HCT116 (cell line): ENCODE data around the gene ACY1. TPM values are rescaled to one million over a fixed set of nuclear protein-coding genes. Genes with fewer than 3 reads are reported as not detected.

Experiments used
- ATAC-seq: fragments of 200-7000 bp; cut with Tn5 transposase; 2 replicates; pipeline ENCODE4 v1.9.1; 2020; ENCODE audit warnings: mild to moderate bottlenecking, moderate library complexity
- BruUV-seq: library from RNA; stranded (reverse); fragments of 400-500 nt; replicated peaks from 2 replicates; lab custom pipeline; 2021; lab: Mats Ljungman, UMichigan
- CTCF ChIA-PET: fragments of 300-600 bp; sonication (Branson Sonifier 250); formaldehyde crosslinking; loops from one replicate; lab custom pipeline; 2021; ENCODE audit warnings: antibody characterized with exemption; lab: Charles Lee
- POLR2A ChIA-PET: fragments of 300-600, 350-600 bp; sonication (Branson Sonifier 250); formaldehyde crosslinking; loops from one replicate; lab custom pipeline; 2021; ENCODE audit warnings: antibody characterized with exemption; lab: Charles Lee
- RAD21 ChIA-PET, 2 experiments: fragments of 300-600 bp; sonication (Branson Sonifier 250); formaldehyde crosslinking; loops; one replicate each; lab custom pipeline; 2023; ENCODE audit warnings: low total read pairs in 2 of 2; ENCODE audit not compliant: uncharacterized antibody in 2 of 2, unreplicated experiment in 2 of 2, low non-redundant PET in 1 of 2; lab: Charles Lee
- DNase-seq: peaks from one replicate; pipeline ENCODE4 v3.0.0-alpha.2; 2010; ENCODE audit warnings: low read depth, low spot score
- H2AFZ ChIP-seq: fragments of 200-600 bp; shearing (Covaris generic), sonication (generic); 2 replicates; pipeline ENCODE4 v1.6.1; 2017; ENCODE audit warnings: low read depth, mixed run types, mixed read lengths, antibody characterized with exemption, low read length; ENCODE audit not compliant: poor library complexity, severe bottlenecking
- H3K27ac ChIP-seq: 2 replicates; pipeline ENCODE4 v1.5.1; 2012; ENCODE audit warnings: low read depth, low read length
- H3K27me3 ChIP-seq: fragments of 200-600 bp; sonication (generic); 2 replicates; pipeline ENCODE4 v1.6.1; 2016; ENCODE audit warnings: mixed run types, low read length, mixed read lengths; ENCODE audit not compliant: insufficient read depth
- H3K36me3 ChIP-seq, 2 experiments: fragments of 200-500 bp in 1 of 2; fragments of 200-600 bp in 1 of 2; sonication (Bioruptor generic) in 1 of 2; sonication (generic) in 1 of 2; 2 replicates each; pipeline versions ENCODE4 v1.5.1 to v1.6.1; 2014 to 2016; ENCODE audit warnings: low read length in 2 of 2, inconsistent platforms in 1 of 2, mixed read lengths in 1 of 2, mixed run types in 1 of 2; ENCODE audit not compliant: insufficient read depth in 2 of 2, control insufficient read depth in 1 of 2
- H3K4me1 ChIP-seq, 2 experiments: fragments of 200-600 bp in 1 of 2; sonication (generic) in 1 of 2; 2 replicates each; pipeline versions ENCODE4 v1.5.1 to v1.6.1; 2012 to 2017; ENCODE audit warnings: low read length in 2 of 2, inconsistent platforms in 1 of 2, mild to moderate bottlenecking in 1 of 2, mixed read lengths in 1 of 2, mixed run types in 1 of 2, moderate library complexity in 1 of 2; ENCODE audit not compliant: insufficient read depth in 2 of 2, control insufficient read depth in 1 of 2
- H3K4me2 ChIP-seq: fragments of 200-600 bp; sonication (generic); 2 replicates; pipeline ENCODE4 v1.6.1; 2017; ENCODE audit warnings: mixed run types, low read length, mixed read lengths
- H3K4me3 ChIP-seq, 2 experiments: fragments of 200-600 bp in 1 of 2; sonication (generic) in 1 of 2; replicated peaks in 1 of 2; 2 replicates each; pipeline ENCODE4 v1.5.1; 2011 to 2016; ENCODE audit warnings: low read length in 2 of 2, control low read depth in 1 of 2, low read depth in 1 of 2, mild to moderate bottlenecking in 1 of 2, mixed read lengths in 1 of 2, mixed run types in 1 of 2
- H3K79me2 ChIP-seq: fragments of 200-600 bp; sonication (generic); 2 replicates; pipeline ENCODE4 v1.6.1; 2017; ENCODE audit warnings: mild to moderate bottlenecking, mixed run types, low read length, moderate library complexity, mixed read lengths; ENCODE audit not compliant: insufficient read depth
- H3K9ac ChIP-seq: fragments of 200-600 bp; sonication (generic); 2 replicates; pipeline ENCODE4 v1.6.1; 2016; ENCODE audit warnings: low read length, mixed read lengths
- H3K9me2 ChIP-seq: fragments of 200-600 bp; sonication (generic), shearing (Covaris generic); 2 replicates; pipeline ENCODE4 v1.6.1; 2017; ENCODE audit warnings: mixed run types, mild to moderate bottlenecking, moderate library complexity; ENCODE audit not compliant: insufficient read depth
- H3K9me3 ChIP-seq, 2 experiments: fragments of 200-500 bp in 1 of 2; fragments of 200-600 bp in 1 of 2; sonication (Bioruptor generic) in 1 of 2; sonication (generic) in 1 of 2; 2 replicates each; pipeline ENCODE4 v1.6.1; 2014 to 2017; ENCODE audit warnings: low read length in 2 of 2, mixed read lengths in 2 of 2, inconsistent platforms in 1 of 2, low read depth in 1 of 2, mild to moderate bottlenecking in 1 of 2, mixed run types in 1 of 2, moderate library complexity in 1 of 2; ENCODE audit not compliant: control insufficient read depth in 1 of 2, insufficient read depth in 1 of 2
- H4K20me1 ChIP-seq: fragments of 200-600 bp; sonication (generic), shearing (Covaris generic); 2 replicates; pipeline ENCODE4 v1.6.1; 2017; ENCODE audit warnings: mixed run types, mild to moderate bottlenecking, moderate library complexity; ENCODE audit not compliant: insufficient read depth
- CEBPB ChIP-seq: IDR thresholded peaks from 2 replicates; pipeline ENCODE4 v1.6.1; 2012; ENCODE audit warnings: low read depth
- EGR1 ChIP-seq: IDR thresholded peaks from 2 replicates; pipeline ENCODE4 v1.6.1; 2012; ENCODE audit warnings: low read depth
- FOSL1 ChIP-seq: IDR thresholded peaks from 2 replicates; pipeline ENCODE4 v1.6.1; 2012; ENCODE audit warnings: low read depth
- POLR2A ChIP-seq: IDR thresholded peaks from 2 replicates; pipeline ENCODE4 v1.7.0; 2011; ENCODE audit warnings: borderline replicate concordance; ENCODE audit not compliant: insufficient read depth, insufficient read length; ENCODE audit errors: extremely low read depth
- POLR2AphosphoS5 ChIP-seq: IDR thresholded peaks from 2 replicates; pipeline ENCODE4 v1.6.1; 2011; ENCODE audit warnings: mild to moderate bottlenecking, low read depth, low read length, moderate library complexity
- TCF7L2 ChIP-seq: IDR thresholded peaks from 2 replicates; pipeline ENCODE4 v1.7.0; 2011; ENCODE audit warnings: borderline replicate concordance, inconsistent platforms; ENCODE audit not compliant: insufficient read depth, insufficient read length; ENCODE audit errors: extremely low read depth
- ZFX ChIP-seq: fragments of 450-650 bp; IDR thresholded peaks from 2 replicates; pipeline ENCODE4 v1.6.1; 2017
- ZNF274 ChIP-seq: fragments of 200-500 bp; sonication (Bioruptor generic); IDR thresholded peaks from 2 replicates; pipeline ENCODE4 v1.6.1; 2014; ENCODE audit warnings: mild to moderate bottlenecking, low read depth, low read length, inconsistent platforms
- intact Hi-C: fragments of 100-400 bp; cut with micrococcal nuclease; formaldehyde crosslinking; loops from 2 replicates; pipeline ENCODE4 v1.10.0; 2022
- total RNA-seq: library from RNA; stranded (reverse); gene quantifications from one replicate; pipeline ENCODE4 v1.2.1, GENCODE V29; 2021; ENCODE audit not compliant: unreplicated experiment
- TF ChIP-seq, protein P1 (sequence below): IDR thresholded peaks from 2 replicates; pipeline ENCODE4 v1.6.1; 2012

ACY1 gene
- total RNA-seq, 1 experiment from 2014 or later: 73.2 TPM

DNA sequence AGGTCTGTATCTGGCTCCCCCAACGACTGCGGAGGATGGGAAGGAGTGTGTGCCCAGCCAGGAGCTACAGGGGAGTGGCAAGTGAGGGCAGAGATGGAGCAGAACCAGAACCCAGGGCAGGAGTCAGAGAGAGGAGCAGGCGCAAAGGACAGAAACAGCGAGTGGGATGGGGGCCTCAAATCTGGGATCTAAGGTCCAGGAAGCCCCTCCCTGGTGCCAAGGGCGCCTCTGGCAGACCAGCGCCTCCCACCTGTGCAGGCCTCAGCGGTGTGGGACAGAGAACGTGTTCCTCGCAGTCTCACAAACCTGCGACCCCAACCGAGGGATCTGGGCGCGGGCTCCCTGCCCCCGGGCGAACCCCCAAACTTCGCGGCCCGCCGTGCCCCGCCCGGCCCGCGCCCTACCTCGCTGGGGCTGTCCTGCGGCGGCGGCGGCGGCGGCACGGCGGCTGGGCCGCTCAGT lies 16.4 kb upstream of the ACY1 start:
- ATAC-seq: peak; percentile 46
- peak overlapping the region; percentile 81 for H3K27ac ChIP-seq
- 0 out of 2 replicates have a peak, but pooled peaks cover 4% of the 10 kb centered on the region for H4K20me1 ChIP-seq
- TF ChIP-seq, protein P1, sequence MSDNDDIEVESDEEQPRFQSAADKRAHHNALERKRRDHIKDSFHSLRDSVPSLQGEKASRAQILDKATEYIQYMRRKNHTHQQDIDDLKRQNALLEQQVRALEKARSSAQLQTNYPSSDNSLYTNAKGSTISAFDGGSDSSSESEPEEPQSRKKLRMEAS: no peak
- TF ChIP-seq ZNF274: no peak
- no peak for TF ChIP-seq POLR2A
- TF ChIP-seq ZFX: peak; percentile 46; the same call in 1 of the 2 replicates
- no peak for TF ChIP-seq EGR1
- TF ChIP-seq CEBPB: no peak
- TF ChIP-seq, all 23 proteins: peak for 1
- Histone ChIP-seq H3K9ac (peak overlapping the region; percentile 74), H3K4me3 (peak overlapping the region; percentile 61 to 67), H3K79me2 (peaks cover 28% of the 10 kb centered on the region), H3K4me1 (peaks cover 23 to 52% of the 10 kb centered on the region in 2 experiments), H3K9me2 (no peaks in the 10 kb centered on the region), H2AFZ (no peak overlapping the region), H3K27me3 (no peaks in the 10 kb centered on the region), H3K9me3 (no peaks in the 10 kb centered on the region), H3K36me3 (peaks cover 5 to 18% of the 10 kb centered on the region in 2 experiments; a peak in 2 of 4 replicates), H3K4me2 (peak overlapping the region; percentile 90)
- DNase-seq: no peak
- ChIA-PET CTCF (interaction anchor here (0.6 to 1.7 kb wide), 3 partner anchors 8 to 25 kb away, joined by 4 to 6 read pairs (median 5); partner anchors contain the start of genes ABHD14A, PARP3 and RRP9), POLR2A (interaction anchor here (1.2 kb wide), 1 partner anchor 24 kb away, joined by 4 read pairs; no protein-coding TSS in a partner anchor), RAD21 (no interaction called here)
- BruUV-seq: no TSS peak
- intact Hi-C loops: no loop called here

DNA sequence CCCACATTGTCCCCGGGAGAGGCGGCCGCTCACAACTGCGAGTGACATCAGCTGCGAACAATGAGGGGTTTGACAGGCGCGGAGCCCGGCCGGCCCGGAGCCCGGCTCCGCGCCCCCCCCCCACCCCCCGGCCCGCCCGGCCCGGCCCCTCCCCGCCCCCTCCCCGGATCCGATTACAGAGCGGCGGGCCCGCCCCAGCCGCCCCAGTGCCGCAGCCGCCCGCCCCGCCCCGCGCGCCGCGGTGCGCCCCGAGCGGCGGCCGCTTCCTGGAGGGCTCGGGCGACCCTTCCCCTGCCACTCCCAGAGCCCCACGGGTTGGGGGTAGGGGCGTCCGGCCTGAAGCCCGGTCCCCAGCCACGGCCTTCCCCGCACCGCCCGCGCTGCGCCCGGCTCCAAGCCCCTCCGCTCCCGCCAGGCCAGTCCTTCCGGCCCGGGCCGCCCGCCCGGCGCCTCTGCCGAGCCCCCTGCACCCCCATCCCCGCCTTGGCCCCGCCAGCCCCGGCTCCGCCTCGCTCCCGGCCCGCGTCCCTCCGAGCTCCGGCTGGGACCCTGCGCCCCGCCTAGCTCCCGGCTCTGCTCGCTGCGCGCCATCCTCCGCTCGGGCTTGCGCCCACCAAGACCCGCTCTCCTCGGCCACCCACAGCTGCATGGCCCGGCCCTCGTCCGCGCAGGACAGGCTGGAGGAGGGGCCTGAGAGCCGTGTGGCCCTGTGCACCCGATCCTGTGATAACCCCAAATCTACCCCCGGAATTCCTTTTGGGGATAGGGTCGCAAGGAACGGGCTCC lies 15.8 kb upstream of the ACY1 start, which contains the start of gene PCBP4:
PCBP4 (minus strand) TSS at position 71 of the 786 bp plus-strand sequence. CDS start 6,214 bp downstream, outside the sequence.
- ATAC-seq (peak; percentile 74), DNase-seq (no peak)
- intact Hi-C loops: no loop called here
- Histone ChIP-seq H2AFZ (no peak within 1 kb of the TSS), H3K9me2 (no peaks in the 10 kb centered on the region), H3K9me3 (no peaks in the 10 kb centered on the region), H3K79me2 (peaks cover 34% of the 10 kb centered on the region), H3K36me3 (peaks cover 5 to 18% of the 10 kb centered on the region in 2 experiments; a peak in 2 of 4 replicates), H3K9ac (peak within 1 kb of the TSS; percentile 81), H4K20me1 (0 out of 2 replicates have a peak, but pooled peaks cover 4% of the 10 kb centered on the region), H3K4me3 (peak within 1 kb of the TSS; percentile 67 to 71), H3K27me3 (no peaks in the 10 kb centered on the region), H3K4me1 (peaks cover 24 to 56% of the 10 kb centered on the region in 2 experiments), H3K27ac (peak within 1 kb of the TSS; percentile 82), H3K4me2 (peak within 1 kb of the TSS; percentile 99)
- ChIA-PET CTCF (interaction anchor here (1.5 to 1.7 kb wide), 2 partner anchors 14 to 26 kb away, joined by 4 to 5 read pairs; partner anchors contain the start of genes PARP3 and RRP9), POLR2A (interaction anchor here (1.2 kb wide), 1 partner anchor 24 kb away, joined by 4 read pairs; no protein-coding TSS in a partner anchor), RAD21 (interaction anchor here in 1 of 2 experiments (0.7 kb wide), 1 partner anchor 27 kb away, joined by 6 read pairs; no protein-coding TSS in a partner anchor)
- BruUV-seq: no TSS peak
- peak; percentile 35 for TF ChIP-seq TCF7L2
- peak; percentile 35 for TF ChIP-seq POLR2A
- peak; percentile 59 for TF ChIP-seq POLR2AphosphoS5
- no peak for TF ChIP-seq FOSL1
